Activated CD4-positive, alpha-beta T cell treated with anti-CD3 and anti-CD28 coated beads, Interleukin-2, Interleukin-6, amounts not matched to agents 100 ng/mL and 50 ng/mL, durations not matched to agents 16 hours and 8 hours (primary cell): ENCODE results near the gene SMYD3.
"Not testable (repeated sequence)": the region's sequence is repeated elsewhere in the genome, so short reads cannot be mapped to it uniquely, and the experiment has no call there.

Source experiments
- DNase-seq: peaks from one replicate; pipeline ENCODE4 v3.0.0-alpha.2; 2020

The SMYD3 gene

DNA sequence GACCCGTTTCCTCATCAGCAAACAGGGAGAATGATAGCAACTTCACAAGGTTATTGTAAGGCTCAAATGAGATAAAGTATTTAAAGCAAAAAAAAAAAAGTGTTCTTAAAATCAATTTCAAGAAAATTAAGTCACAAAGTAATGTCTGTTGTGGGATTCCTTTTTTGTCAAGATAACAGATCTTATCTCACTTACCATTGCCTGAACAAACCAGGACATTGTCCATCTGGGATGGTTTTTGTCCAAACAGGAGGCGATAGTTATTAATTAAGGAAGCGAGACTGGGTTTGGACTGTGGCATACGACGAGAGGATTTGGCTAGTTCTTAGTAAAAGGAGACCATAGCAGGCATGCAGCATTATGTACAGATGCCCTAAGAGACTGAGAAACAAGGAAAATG is 458.4 kb downstream of the SMYD3 start:
- DNase-seq = no peak

- DNase-seq = no peak
Observed at GRCh38 chr1:246043556-246043955, 463.5 kb downstream of the SMYD3 start.

DNA sequence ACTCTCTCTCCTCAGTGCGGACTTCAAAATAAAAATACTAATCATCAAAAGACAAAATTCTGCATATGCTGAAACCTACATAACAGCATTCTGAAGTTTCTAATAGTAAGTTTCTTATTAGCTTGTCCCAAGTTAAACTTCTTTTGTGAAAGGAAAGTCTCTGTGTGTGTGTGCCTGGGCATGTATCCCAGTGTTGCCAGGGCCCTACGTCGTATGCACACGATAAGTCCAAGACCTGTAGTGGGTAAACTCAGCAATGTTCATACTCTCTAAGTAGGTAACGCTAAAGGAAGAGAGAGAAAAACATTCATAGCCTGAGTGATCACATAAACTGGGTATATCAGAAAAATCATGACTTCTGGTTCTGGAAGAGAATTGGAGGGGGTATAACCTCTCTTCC is 465.7 kb downstream of the SMYD3 start:
- no peak for DNase-seq

DNA sequence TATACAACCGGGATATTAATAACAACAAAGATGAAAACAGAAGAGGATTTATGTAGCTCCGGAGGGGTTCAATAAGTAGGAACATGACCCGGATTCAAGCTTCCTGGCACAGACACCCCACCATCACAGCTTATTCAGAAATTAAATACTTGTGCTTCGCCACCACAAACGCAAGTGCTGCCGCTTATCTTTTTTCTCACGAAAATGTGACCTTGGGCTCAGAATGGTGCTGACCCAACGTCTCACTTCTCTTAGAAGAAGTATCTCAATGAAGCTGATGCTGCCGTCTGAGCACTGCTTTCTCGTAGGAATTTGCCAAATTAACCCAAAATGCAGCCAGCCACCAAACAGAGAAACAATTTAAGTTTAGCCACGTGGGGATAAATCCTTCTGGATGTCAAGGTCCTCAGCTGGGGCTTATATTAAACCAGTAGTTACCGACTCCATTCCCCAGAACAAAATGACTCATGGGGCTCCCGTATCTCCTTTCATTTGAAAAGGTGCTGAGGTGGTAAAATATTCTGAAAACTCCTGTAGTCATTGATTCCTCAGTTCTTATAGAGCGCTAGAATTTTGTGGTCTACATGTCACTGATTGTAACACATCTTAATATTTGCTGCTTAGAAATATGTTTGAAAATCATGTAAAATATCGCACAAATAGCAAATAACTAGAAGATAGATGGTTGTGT is 466.7 kb downstream of the SMYD3 start:
- DNase-seq = no peak

GRCh38 chr1:246039584-246039983 is 467.5 kb downstream of the SMYD3 start:
- no peak for DNase-seq

- no peak for DNase-seq
Observed at GRCh38 chr1:246037832-246038231, 469.2 kb downstream of the SMYD3 start.

DNA sequence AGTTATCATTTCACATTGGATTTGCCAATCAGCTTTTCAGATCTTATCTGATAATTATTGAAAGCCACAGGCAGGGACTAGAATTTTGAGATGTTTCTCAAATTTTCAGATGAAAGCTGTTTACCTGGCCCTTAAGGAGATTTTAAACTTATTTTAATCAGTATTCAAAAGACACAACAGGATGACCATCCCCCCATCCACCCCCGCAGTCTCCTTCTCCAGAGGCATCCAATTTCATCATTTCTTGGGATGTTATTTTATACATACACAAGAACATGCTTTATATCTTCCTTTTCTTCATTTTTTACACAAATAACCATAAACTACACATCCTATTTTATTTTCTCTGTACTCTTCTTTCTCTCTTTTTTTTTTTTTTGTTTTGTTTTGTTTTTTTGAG is 470.9 kb downstream of the SMYD3 start:
- DNase-seq = no peak

DNA sequence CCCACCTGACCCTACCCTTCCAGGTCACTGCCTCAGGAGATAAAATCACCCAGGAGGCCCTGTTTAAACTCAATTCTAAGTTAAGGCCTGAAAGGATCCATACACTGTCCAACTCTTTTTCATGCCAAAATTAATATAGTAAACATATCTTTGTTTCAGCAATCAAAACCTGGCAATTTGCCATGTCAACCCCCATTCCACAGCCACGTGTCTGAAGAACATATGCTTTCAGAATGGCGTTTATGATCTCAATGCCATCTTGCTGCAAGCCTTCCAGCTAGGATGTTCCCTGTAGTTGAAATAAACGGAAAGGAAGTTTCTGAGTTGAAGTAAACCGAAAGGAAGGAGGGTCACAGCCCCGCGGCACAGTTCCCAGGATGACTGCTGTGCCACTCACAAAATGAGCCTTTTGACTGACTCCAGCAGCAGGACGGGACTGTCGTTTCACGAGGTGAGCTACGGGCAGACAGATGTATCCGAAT is 472.0 kb downstream of the SMYD3 start:
- DNase-seq = no peak

DNA sequence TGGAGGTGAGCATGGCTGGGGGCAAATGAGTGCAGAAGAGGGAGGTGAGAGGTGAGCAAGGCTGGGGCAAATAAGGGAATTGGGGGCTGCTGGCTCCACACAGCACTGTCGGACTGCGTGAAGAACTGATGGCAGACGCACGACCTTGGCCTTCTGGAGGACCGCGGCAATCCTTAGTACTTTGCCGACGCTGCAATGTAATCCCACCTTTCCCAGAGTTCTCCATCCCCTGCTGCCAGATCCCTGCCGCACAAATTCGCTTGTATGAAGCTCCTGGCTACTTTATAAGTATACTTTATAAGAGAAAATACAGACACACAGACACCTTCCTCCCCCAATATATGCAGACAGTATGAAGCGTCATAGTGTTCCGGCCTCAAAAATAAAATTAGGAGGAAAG is 472.4 kb downstream of the SMYD3 start:
- no peak for DNase-seq

DNA sequence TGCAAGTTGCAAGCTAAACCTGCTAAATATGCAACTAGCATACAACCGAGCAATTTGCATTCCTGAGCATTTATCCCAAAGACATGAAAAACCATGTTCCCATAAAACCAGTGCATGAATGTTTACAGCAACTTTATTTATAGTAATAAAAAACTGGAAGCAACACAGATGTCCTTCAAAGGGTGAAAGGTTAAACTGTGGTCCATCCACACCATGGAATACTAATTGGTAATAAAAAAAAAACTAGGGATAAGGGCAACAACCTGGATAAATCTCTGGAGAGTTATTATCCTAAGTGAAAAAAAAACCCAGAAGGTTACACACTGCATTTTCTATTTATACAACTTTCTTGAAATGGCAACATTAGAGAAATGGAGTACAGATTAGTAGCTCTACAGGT is 474.1 kb downstream of the SMYD3 start:
- DNase-seq = no peak

DNA sequence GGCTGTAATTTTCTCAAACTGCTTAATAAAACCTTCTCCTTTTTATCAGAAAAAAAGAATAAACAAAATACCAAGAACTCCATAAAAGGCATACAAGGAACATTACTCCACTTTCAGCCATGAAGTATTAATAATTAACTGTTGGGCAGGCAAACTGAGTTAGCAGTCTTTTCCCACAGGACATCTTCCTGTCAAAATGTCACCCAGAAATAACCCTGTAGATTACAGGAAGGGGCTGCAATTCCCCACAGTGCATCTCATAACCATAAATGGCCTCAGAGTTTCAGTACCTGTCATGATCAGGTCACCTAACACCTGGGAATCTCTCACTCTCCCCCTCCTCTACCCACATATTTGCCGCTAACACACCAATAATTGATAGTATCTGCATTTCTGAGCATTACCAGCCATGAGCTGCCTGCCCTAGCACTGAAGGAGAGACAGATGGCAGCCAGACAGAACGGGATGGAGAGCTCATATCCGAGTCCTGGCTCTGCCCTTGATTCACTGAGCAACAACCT is 475.0 kb downstream of the SMYD3 start:
- DNase-seq = no peak

- no peak for DNase-seq
Observed at GRCh38 chr1:246029616-246030015, 477.5 kb downstream of the SMYD3 start.

DNA sequence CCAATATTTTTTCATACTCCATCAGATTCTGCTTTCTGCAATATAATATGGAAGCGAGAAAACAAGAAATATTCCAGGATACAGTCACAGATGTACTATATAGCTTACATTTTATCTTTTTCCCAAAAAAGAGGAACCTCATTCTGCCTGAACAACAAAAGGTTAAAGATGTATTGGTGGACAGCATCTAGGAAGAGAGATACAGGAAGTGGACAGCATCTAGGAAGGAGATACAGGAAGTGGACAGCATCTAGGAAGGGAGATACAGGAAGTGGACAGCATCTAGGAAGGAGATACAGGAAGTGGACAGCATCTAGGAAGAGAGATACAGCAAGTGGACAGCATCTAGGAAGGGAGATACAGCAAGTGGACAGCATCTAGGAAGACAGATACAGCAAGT is 483.0 kb downstream of the SMYD3 start:
- DNase-seq = not testable (repeated sequence)

DNA sequence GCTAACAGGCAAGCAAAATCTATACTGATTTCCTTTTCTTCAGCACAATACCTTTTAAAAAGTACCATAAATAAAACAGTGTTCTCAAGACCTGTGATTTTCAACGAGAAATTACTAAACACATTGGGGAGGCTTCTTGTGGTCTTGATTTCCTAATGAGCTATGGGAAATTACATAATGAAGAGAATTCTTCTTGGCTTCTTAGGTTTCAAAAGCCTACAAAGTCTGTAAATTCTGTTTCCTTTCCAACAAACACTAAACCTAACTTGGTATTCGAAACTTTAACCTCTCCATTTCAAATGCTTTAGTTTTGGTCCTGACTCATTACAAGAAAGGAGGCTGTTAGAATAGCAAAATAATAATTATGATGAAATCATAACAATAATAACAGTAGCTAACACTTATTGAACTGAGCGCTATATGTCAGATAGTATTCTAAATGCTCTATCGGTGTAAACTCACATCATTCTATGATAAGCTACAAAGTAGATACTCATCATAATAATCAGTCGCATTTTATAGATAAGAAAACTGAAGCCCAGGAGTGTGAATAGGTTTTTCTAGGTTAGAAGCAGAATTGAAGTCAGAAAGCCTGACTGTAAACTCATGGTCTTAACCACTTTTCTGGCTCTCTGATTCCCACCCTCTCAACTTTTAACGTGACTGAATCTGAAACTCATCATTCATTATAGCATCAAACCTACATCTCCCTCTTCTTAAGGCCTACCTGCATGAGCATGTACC is 486.7 kb downstream of the SMYD3 start:
- DNase-seq = peak; percentile 12

- DNase-seq = no peak
Observed at GRCh38 chr1:246018146-246018545, 488.9 kb downstream of the SMYD3 start.

- DNase-seq = peak; percentile 41
Observed at GRCh38 chr1:246012341-246012740, 494.7 kb downstream of the SMYD3 start.

- DNase-seq = no peak
Observed at GRCh38 chr1:246010386-246010785, 496.7 kb downstream of the SMYD3 start.

GRCh38 chr1:246008363-246008831 is 498.7 kb downstream of the SMYD3 start:
- DNase-seq = no peak

DNA sequence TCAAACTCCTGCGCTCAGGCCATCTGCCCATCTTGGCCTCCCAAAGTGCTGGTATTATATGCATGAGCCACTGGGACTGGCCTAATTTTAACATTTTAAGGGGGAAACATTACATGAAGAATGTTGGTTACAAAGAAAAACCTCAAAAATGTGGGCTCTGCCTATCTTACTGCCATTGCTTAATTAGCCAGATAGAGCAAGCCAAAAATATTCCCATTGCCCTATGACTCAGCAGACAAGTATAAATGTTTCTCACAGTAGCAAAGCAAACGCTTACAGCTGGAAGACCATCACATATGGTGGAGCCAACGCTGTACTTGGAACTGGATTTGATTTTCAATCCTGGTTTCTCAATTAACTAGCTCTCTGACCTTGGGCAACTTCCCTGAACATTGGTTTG is 502.0 kb downstream of the SMYD3 start:
- DNase-seq = no peak

DNA sequence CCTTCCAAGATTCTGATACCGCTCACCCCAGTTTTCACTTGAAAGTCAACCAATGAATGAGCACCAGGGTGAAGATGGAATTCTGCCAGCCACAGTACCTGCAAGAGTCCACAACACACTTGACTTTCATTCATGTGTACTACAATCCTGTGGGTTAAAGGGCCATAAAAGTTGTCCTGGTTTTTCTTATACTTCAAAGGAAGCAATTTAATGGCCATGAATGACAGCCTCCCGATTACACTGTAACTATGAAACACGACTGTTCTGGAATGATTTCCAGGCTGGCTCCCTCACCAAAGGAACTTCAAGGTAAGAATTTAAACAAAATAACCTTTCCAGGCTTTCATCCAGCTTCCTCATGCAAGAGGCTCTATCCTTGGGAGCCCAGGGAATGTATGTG is 502.8 kb downstream of the SMYD3 start:
- DNase-seq = no peak

DNA sequence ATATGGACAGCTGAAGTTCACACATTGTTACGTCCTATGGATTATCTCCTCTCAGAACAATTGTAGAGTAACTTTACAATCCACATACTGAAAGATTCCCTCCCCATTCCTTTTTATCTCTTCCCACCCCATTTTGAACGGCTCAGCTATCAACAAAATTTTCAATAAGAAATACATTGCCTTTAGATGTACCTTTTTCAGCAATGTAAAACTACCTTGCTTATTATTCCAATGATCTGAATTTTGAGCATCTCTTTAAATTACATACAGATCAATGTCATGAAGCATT is 503.7 kb downstream of the SMYD3 start:
- DNase-seq = no peak

DNA sequence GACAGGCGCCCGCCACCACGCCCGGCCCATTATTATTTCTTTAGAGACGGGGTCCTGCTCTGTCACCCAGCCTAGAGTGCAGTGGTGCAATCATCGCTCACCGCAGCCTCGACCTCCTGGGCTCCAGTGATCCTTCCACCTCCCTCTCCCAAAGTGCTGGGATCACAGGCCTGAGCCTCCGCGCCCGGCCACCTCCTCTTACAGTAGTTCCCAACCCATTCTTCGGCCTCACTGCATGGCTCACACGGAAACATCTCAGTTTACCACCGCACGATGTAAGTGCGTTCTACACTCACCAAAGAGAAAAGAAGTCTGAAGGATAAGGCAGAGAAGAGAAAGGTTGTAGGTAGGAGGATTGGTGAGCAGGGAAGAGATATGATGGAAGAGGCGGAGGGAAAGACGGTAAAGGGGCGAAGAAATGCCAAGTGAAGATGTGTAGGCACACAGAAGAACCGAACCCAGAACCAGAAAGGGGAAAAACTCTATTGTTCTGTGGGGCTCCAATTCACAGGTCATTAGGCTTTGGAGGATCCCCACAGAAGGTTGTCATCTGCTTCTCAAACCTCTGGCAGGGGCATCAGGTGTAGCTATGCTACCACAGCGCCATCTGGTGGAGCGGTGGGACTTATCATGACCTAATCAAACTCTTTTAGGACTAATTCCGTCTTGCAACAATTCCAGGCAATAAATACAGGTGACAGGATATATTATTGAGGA is 504.2 kb downstream of the SMYD3 start:
- DNase-seq = peak; percentile 81

GRCh38 chr1:246001837-246002230 is 505.2 kb downstream of the SMYD3 start:
- DNase-seq = no peak
